ENCODE data around the gene INSL4. TPM values are rescaled to one million over a fixed set of nuclear protein-coding genes. Genes with fewer than 3 reads are reported as not detected.

The INSL4 gene
- not detected for polyA plus RNA-seq (ENCODE audit: insufficient read length in 4 of 4)

GRCh38 chr9:5231212-5231611 is at the start of gene INSL4:
Gene INSL4 (plus strand): TSS chr9:5231419. CDS start chr9:5231524, 105 bp downstream.
- DNase-seq (ENCODE audit: low read depth in 4 of 4, low spot score in 2 of 4) = no peak

DNA sequence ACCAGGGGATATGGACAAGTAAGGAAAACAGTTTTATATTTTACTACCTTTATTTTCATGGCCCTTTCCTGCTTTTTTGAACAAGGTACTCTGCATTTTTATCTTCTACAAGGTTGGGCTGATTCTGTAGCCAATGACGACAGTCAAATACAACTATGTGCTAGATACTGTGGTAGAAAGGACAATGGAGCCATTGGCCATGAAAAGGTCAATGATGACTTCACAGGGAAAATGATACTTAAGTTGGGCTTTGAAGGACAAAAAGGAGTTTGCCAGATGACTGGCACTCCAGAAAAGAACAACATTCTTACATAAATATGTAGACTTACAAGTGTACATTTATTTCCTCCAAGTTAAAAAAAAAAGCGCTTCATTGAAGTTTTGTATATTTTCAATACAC is 46.4 kb upstream of the INSL4 start:
- no peak for DNase-seq (ENCODE audit: low read depth in 4 of 4, low spot score in 2 of 4)

DNA sequence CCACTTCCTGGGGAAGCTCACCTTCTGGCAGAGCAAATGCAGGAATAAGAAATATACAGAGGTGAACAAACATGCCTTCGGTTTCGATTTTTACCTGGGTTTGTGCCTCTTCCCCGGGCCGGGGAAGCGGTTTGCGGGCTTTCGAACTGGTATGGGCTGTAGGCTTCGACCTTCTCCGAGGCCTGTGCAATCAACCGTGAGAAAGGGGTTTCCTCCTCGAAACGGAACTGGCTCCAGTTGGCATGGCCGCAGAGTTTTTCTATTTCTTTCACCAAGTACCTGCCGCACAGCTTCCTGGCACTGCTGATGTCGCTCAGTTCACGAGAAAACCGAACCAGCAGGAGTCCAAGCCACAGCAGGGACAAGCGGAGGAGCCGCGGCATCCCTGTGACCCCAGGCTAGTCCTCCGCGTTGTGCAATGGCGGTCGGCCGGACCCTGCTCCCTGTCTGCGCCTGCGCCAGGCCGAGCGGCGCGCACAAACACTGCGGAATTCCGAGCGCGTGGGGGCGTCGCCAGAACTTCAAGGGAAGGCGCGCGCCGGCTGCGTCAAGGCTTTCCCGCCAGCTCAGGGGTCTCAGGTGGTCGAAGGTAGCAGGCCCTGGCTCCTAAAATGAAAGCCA is 45.9 kb upstream of the INSL4 start, which contains the start of gene INSL6:
TSS of gene INSL6 (minus strand) at position 420 of the 621 bp plus-strand sequence. CDS start at position 383, 37 bp downstream.
- DNase-seq (ENCODE audit: low read depth in 4 of 4, low spot score in 2 of 4) = no peak

DNA sequence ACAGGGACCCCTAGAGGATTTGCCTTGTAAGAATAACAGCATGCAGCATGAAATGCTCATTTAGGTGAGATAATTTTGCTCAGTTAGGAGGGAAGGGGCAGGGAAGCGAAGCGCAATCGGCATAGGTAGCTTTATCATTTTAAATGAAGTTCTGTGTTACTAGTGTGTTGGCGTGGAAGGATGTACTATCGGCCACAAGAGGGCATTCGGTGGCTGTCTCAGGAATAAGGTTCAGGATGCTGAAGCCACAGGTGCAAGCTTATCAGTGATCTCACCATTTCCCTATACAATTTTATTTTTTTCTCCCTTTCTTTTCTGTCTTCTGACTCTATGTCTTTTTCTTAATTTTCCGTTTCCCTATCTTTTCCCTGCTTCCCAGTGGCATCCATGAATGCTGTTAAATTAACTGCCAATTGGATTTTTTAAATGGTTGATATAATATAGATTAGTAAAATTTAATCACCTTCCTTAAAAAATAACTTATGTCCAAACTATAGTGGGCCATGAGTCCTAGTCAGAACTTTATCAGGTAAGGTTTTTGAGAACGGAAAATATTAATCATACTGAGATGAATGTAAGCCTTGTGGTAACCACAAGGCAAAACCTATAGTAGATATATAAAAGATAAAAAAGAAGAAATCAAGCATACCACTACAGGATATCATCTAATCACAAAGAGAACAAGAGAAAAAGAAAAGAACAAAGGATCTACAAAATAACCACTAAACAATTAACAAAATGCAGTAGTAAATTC is 44.6 kb upstream of the INSL4 start:
- peak; percentile 3 to 27 (median 10) for DNase-seq (ENCODE audit: low read depth in 4 of 4, low spot score in 2 of 4)

DNA sequence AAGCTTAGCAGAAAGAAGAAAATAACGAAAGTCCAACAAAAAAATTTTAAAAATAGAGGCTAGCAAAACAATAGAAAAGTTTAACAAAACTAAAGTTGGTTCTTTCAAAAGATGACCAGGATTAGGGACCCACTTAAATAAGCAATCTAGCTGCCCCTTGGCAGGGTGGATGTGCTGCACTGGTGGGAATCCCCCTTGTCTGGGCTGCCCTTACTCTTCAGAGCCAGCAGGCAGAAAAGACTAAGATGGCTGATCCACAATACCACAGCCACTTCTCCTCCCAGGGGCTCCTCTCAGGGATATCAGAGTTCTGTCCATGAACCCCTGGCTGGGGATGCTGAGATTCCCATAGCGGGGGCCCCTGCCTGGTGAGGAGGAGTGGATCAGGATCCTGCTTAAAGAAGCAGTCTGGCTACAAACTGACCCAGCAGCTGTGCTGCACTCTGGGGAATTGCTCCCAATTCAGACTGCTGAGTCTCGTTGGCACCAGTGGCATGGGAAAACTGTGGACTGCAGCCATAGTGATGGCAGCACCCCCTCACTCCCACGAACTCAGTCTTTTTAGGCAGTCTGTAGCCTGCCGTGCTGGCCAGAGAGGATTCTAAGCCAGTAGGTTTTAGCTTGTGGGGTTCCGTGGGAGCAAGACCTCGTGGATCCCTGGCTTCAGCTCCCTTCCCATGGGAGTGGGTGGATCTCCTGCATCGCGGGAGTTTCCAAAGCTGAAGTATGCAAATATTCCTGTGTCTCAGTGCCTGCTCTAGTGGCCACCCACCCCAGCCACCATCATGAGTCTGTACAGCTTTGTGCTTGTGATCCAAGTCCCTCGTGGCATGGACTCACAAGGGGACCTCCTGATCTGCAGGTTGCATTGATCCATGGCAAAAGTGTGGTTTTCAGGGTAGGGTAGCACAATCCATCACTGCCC is 42.9 kb upstream of the INSL4 start:
- no peak for DNase-seq (ENCODE audit: low read depth in 4 of 4, low spot score in 2 of 4)

DNA sequence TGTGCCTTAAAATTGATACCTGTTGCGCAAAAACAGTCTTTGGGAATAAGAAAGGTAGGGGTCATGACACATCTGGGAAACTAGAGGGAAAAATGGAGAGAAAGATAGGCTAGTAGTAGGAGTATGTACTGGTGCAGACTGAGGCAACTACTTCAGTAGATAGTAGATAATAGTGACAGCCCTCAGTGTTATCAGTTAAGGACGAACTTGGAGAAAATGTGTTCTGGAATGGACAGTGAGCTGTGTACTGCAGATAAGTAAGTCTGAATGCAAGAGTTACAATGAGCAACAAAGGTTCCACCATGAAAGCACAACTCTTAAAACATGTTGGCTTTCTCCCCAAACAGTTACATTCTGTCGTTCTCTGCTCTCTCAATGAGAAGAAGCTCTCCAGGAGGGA is 39.2 kb upstream of the INSL4 start:
- no peak for DNase-seq (ENCODE audit: low read depth in 4 of 4, low spot score in 2 of 4)

DNA sequence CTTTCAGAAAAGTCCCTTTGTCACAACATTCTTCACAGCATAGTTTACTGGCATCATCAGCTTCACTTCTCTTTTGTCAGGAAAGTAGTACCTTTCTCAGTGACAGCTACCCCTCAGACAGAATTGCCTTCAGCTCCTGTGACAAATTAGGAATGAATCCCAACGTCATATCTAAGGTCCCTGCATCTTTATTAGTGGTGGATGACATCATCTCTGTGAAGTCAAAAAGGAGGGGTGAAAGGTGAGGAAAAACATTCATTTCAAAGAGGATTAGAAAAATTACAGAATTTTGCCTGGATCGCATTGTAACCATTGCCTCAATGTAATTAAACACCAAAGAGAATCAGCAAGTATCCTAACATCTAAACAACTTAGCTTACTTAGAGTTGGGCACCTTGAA is 37.9 kb upstream of the INSL4 start:
- no peak for DNase-seq (ENCODE audit: low read depth in 4 of 4, low spot score in 2 of 4)

GRCh38 chr9:5195463-5195862 is 35.8 kb upstream of the INSL4 start:
- DNase-seq (ENCODE audit: low read depth in 4 of 4, low spot score in 2 of 4) = no peak

DNA sequence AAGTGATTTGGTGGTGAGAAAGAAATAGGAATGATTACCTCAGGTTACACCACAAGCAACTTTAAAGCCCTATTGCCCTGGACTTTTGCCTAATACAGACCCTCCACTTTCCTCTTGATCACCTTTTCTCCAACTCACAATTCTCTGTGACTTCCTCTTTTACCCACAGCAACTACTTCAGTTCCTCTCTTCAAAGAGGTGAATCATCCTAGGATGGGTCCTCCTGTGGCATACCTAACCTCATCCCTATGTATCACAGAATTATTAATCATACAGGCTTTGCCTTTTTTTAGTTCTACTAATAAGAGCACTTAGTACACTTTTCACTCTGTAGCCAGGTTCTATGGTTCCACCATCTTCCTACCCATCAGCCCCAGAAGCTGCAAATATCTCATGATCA is 26.1 kb upstream of the INSL4 start:
- DNase-seq (ENCODE audit: low read depth in 4 of 4, low spot score in 2 of 4) = no peak

DNA sequence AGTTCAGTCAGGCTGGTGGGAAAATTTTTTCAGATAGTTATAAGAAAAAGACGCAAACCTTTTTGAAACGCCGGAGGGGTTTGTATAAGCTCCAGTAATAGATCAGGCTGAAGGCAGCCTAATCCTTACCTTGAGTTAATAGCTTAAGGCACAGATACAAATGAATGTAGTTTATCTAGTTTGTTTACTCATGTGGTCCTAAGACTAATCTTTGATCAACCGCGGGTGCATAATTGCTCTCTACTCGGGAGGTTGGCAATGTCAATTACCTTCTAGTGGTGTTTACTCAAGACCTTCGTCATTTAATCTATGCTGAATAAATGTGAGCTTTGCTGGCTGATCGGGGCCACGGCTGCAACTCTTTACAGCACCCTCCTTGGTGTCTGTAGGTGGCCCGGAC is 665 bp upstream of the INSL4 start:
- DNase-seq (ENCODE audit: low read depth in 4 of 4, low spot score in 2 of 4) = no peak

DNA sequence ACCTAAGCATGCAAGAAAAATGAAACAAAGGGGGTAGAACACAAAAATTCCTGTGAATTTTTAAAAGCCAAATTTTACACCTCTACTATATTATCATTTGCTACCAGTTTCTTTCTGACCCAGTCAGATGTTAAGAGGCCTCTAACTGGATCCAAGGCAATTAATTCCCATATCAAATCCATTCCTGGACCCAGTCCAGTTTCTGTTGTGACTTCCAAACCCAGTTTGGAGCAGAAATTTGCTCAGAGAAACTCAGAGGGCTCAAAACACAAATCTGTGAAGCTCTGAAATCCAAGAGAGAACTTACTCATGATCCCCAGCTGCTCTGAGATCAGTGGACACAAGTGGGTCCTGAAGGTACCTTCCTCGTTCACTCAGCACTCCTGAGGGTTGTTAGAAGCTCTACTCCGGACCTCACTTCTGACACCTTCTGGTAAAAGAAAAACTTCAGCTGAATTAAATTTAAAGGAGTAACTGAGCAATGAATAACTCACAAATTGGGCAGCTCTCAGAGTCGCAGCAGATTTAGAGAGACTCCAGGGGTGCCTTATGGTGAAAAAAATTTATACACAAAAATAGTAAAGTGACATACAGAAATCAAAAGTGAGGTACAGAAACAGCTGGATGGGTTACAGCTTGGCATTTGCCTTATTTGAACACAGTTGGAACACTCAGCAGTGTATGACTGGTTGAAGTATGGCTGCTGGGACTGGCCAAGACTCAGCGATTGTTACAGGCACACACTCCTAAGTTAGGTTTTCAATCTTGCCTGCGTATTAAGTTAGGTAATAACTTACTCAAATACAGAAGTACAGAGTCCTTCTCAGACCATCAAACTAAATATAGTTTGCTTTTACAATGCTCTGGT is 32.4 kb downstream of the INSL4 start:
- DNase-seq (ENCODE audit: low read depth in 4 of 4, low spot score in 2 of 4) = no peak

DNA sequence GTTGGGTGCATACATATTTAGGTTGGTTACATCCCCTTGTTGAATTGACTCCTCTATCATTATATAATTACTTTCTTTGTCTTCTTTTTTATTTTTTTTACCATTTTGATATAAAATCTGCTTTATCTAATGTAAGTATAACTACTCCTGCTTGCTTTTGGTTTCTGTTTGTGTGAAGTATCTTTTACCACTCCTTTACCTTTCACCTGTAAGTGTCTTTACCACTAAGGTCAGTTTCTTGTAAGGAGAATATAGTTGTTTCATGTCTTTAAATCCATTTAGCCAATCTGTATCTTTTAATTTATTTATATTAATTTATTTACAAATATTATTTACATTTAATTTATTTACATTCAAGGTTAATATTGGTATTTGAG is 33.0 kb downstream of the INSL4 start:
- no peak for DNase-seq (ENCODE audit: low read depth in 4 of 4, low spot score in 2 of 4)

- no peak for DNase-seq (ENCODE audit: low read depth in 4 of 4, low spot score in 2 of 4)
These were observed 34.7 kb downstream of the INSL4 start for GRCh38 chr9:5265939-5266338.

- no peak for DNase-seq (ENCODE audit: low read depth in 4 of 4, low spot score in 2 of 4)
These were observed 38.1 kb downstream of the INSL4 start for GRCh38 chr9:5269249-5269715.

DNA sequence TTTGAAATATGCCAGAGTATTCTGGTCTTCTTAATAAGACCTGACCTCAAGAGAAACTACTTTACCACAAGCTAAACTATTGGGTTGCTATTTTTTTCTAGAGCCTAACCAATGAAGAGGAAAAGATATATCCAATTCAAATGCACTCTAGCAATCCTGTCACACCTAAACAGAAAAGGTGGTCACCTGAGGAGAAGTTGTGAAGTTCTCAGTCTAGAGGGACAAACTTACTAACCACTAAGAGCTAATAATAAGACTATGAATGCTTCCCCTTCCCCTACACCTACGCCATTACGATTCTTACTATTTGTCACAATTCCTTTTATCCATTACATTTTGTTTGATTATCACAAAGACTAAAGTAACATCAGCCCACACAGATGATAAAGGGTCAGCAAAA is 43.6 kb downstream of the INSL4 start:
- no peak for DNase-seq (ENCODE audit: low read depth in 4 of 4, low spot score in 2 of 4)

DNA sequence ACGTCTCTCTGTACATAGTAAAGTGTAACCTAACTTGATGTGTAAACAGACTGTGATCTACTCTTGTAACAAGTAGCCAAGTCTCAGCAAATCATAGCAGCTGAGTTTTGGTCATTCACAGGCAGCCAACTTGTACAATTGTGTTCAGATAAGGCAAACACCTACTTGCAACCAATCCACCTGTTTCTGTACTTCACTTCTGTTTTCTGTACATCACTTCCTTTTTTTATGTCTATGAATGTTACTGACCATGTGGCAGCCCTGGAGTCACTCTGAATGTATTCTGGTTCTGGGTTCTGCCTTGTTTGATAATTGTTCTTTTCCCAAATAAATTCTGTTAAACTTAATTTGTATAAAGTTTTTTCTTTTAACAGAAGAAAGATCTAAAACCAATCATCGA is 47.3 kb downstream of the INSL4 start:
- DNase-seq (ENCODE audit: low read depth in 4 of 4, low spot score in 2 of 4) = no peak

All from left renal cortex interstitium (tissue), 4 donors.